Measurements from ENCODE around the gene VANGL2. TPM values are rescaled to one million over a fixed set of nuclear protein-coding genes. Genes with fewer than 3 reads are reported as not detected.

The VANGL2 gene
- total and polyA plus RNA-seq, 9 of the 15 experiments (the other 6 are each of a cell fraction or from before 2014, with no cell fraction given), result 0.28 to 4.0 (median 0.98) TPM

- ChIA-PET POLR2A (interaction anchor here (0.5 to 1.7 kb wide), 7 partner anchors 9 to 373 kb away, joined by 3 to 8 read pairs (median 3); no protein-coding TSS in a partner anchor), CTCF (ENCODE audit: low intra/inter-chr PET ratio) (no interaction called here)
- WGBS (ENCODE audit: insufficient coverage, low coverage, missing lambda C conversion rate), result 86% methylated on average over 7 of the region's 7 CpGs
- no peak overlapping the region for H3K27ac ChIP-seq (ENCODE audit: extremely low read depth, low read depth, low read length)
- peaks cover 5 to 10% of the 10 kb centered on the region in 2 experiments for H3K4me1 ChIP-seq (replicated peaks in 1 of 2; ENCODE audit: control insufficient read depth in 2 of 2, insufficient read depth in 2 of 2, low read length in 2 of 2)
- no peak overlapping the region for H2AFZ ChIP-seq (ENCODE audit: low read depth, low read length)
- H3K9me3 ChIP-seq (replicated peaks; ENCODE audit: control insufficient read depth, insufficient read depth, low read depth, low read length), result no peaks in the 10 kb centered on the region
- DNase-seq (ENCODE audit: extremely low read depth in 1 of 4, low spot score in 3 of 4), result no peak
- TF ChIP-seq EZH2 (IDR thresholded peaks at IDR 0.05; ENCODE audit: borderline replicate concordance, low read depth, low read length), result no peak
- no peak overlapping the region for H3K9ac ChIP-seq (ENCODE audit: insufficient read depth in 1 of 2, low read depth in 2 of 2, low read length in 2 of 2)
- in situ Hi-C loops (cut with MboI), result no loop called here
- no peak overlapping the region for H3K4me2 ChIP-seq (ENCODE audit: insufficient read depth, low read length)
- H3K4me3 ChIP-seq, result no peak overlapping the region
- no peaks in the 10 kb centered on the region for H3K9me1 ChIP-seq (ENCODE audit: control insufficient read depth, insufficient read depth, low read length)
- intact Hi-C loops (cut with micrococcal nuclease), result no loop called here
- no peaks in the 10 kb centered on the region for H3K27me3 ChIP-seq (ENCODE audit: control insufficient read depth in 2 of 2, insufficient read depth in 2 of 2, low read length in 2 of 2)
- H3K79me2 ChIP-seq (ENCODE audit: control insufficient read depth, insufficient read depth, low read length), result no peaks in the 10 kb centered on the region
- no peak for ATAC-seq
- H3K36me3 ChIP-seq (ENCODE audit: control insufficient read depth, insufficient read depth, low read length), result peaks cover 78% of the 10 kb centered on the region
- H4K20me1 ChIP-seq (replicated peaks; ENCODE audit: control insufficient read depth, insufficient read depth, low read length), result no peaks in the 10 kb centered on the region
- BruUV-seq (replicated peaks), result no TSS peak
- no peak for FAIRE-seq
Measured at GRCh38 chr1:160357286-160358002, 42.9 kb upstream of the VANGL2 start.

- no peak overlapping the region for H3K4me3 ChIP-seq
Measured at GRCh38 chr1:160358073-160358472, 42.3 kb upstream of the VANGL2 start.

More at GRCh38 chr1:160358073-160358472, 42.3 kb upstream of the VANGL2 start:
- Histone ChIP-seq H2AFZ (ENCODE audit: low read depth, low read length) (no peak overlapping the region), H3K27ac (ENCODE audit: extremely low read depth, low read depth, low read length) (no peak overlapping the region), H3K27me3 (ENCODE audit: control insufficient read depth in 2 of 2, insufficient read depth in 2 of 2, low read length in 2 of 2) (no peaks in the 10 kb centered on the region), H3K9ac (ENCODE audit: insufficient read depth in 1 of 2, low read depth in 2 of 2, low read length in 2 of 2) (no peak overlapping the region), H3K4me1 (replicated peaks in 1 of 2; ENCODE audit: control insufficient read depth in 2 of 2, insufficient read depth in 2 of 2, low read length in 2 of 2) (peaks cover 11 to 16% of the 10 kb centered on the region in 2 experiments), H3K9me3 (replicated peaks; ENCODE audit: control insufficient read depth, insufficient read depth, low read depth, low read length) (no peaks in the 10 kb centered on the region), H3K79me2 (ENCODE audit: control insufficient read depth, insufficient read depth, low read length) (no peaks in the 10 kb centered on the region), H3K4me2 (ENCODE audit: insufficient read depth, low read length) (no peak overlapping the region), H4K20me1 (replicated peaks; ENCODE audit: control insufficient read depth, insufficient read depth, low read length) (no peaks in the 10 kb centered on the region), H3K9me1 (ENCODE audit: control insufficient read depth, insufficient read depth, low read length) (no peaks in the 10 kb centered on the region), H3K36me3 (ENCODE audit: control insufficient read depth, insufficient read depth, low read length) (peaks cover 72% of the 10 kb centered on the region)
- POLR2A ChIA-PET, result interaction anchor here (0.6 to 1.7 kb wide), 4 partner anchors 9 to 373 kb away, joined by 3 to 8 read pairs (median 4); no protein-coding TSS in a partner anchor
- peak; percentile 63; the same call in 1 of the 2 replicates for TF ChIP-seq C11orf30 (IDR thresholded peaks at IDR 0.05; ENCODE audit: low read depth)
- TF ChIP-seq PHTF2 (CRISPR knock-in tag; IDR thresholded peaks at IDR 0.05), result no peak
- TF ChIP-seq ZNF316 (IDR thresholded peaks at IDR 0.05), result peak; percentile 73
- TF ChIP-seq TRIM24 (IDR thresholded peaks at IDR 0.05), result no peak
- TF ChIP-seq MAFG (tag; conservative IDR thresholded peaks at IDR 0.05), result peak; percentile 39
- no peak for TF ChIP-seq ZNF77 (CRISPR knock-in tag; IDR thresholded peaks at IDR 0.05)
- ATAC-seq (no peak), DNase-seq (ENCODE audit: extremely low read depth in 1 of 4, low spot score in 3 of 4) (no peak), FAIRE-seq (no peak)
- BruUV-seq (replicated peaks), result no TSS peak
- CTCF ChIA-PET (ENCODE audit: low intra/inter-chr PET ratio), result interaction anchor here (0.6 kb wide), 1 partner anchor 10 kb away, joined by 3 read pairs; no protein-coding TSS in a partner anchor
- WGBS (ENCODE audit: insufficient coverage, low coverage, missing lambda C conversion rate), result 90% methylated on average over 4 of the region's 4 CpGs
- intact Hi-C loops (cut with micrococcal nuclease), result no loop called here
- in situ Hi-C loops (cut with MboI), result no loop called here

Measured in K562 (cell line).